GM04503 (cell line): ENCODE measurements around the gene THTPA.

ENCODE experiments used
- DNase-seq: peaks from one replicate; pipeline ENCODE4 v3.0.0-alpha.2; 2012; ENCODE audit warnings: low read depth

THTPA gene

GRCh38 chr14:23555882-23556699 lies at the start of gene THTPA:
Gene THTPA, plus strand, starts transcription at chr14:23556271. Its CDS starts 487 bp downstream, at chr14:23556758.
- peak; percentile 61 for DNase-seq

DNA sequence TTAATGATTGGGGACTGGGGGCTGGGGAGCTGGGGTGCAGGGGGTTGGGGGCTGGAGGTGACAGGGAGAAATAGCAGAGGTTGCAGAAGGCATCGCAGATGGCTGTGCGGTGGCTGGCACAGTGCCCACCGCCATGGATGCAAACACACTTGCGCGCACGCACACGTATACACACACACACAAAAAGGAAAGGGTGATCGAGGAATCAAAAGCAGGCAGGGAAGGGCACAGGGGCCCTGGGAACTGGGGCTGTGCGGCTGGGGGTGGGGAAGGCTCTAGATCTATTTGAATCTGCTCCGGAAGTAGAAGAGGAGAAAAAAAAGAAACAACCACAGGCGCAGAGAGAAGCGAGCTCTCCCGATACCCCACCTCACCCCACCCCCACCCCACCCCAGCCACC lies 43.9 kb upstream of the THTPA start:
- DNase-seq: no peak

GRCh38 chr14:23513005-23513817 lies 42.9 kb upstream of the THTPA start:
- no peak for DNase-seq

- DNase-seq: no peak
These were observed 42.0 kb upstream of the THTPA start for GRCh38 chr14:23513818-23514643.

GRCh38 chr14:23514644-23514957 lies 41.5 kb upstream of the THTPA start:
- no peak for DNase-seq

- no peak for DNase-seq
These were observed 38.3 kb upstream of the THTPA start for GRCh38 chr14:23517650-23518326.

GRCh38 chr14:23518709-23519108 lies 37.4 kb upstream of the THTPA start:
- DNase-seq: no peak

- no peak for DNase-seq
These were observed 35.1 kb upstream of the THTPA start for GRCh38 chr14:23520899-23521533.

DNA sequence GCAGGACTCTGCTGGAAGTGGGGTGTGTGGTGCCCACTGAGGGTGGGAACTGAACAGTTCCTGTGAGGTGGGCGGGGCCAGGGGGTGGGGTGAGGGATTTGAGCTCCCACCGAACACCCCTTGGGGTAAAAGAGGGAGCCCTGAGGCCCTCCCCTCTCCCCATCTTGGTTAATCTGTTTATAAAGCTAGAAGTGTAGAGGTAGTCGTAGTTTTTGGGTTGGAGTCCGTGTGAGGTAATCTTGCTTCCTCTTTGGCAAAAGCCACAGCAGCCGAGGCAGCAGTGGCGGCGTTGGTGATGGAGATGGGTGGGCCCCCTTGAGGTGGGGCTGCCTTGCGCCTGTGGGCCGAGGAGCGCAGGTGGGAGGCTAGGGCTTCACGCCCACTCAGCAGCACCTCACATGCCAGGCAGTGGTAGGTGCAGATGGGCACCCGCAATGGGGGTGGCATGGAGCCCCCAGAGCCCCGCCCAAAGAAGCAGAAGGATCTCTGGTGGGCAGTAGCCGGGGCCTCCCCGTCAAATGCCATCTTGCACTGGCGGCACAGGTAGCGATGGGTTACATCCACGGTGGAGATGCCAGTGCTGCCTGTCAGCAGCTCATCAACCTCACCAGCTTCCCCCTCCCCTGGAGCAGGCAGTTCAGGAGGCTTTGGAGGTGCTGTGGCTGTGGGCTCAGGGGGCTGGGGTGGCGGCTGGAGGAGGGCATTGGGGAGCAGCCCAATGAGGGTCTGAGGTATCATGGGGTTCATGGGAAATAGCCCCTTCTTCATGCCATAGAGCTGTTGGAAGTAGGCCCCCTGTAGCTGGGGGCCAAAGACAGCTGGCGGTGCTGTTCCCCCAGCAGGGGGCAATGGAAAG lies 34.1 kb upstream of the THTPA start:
- DNase-seq: no peak

GRCh38 chr14:23522643-23523198 lies 33.4 kb upstream of the THTPA start:
- no peak for DNase-seq

GRCh38 chr14:23523229-23524016 lies 32.6 kb upstream of the THTPA start:
- DNase-seq: no peak

GRCh38 chr14:23524954-23525353 lies 31.1 kb upstream of the THTPA start:
- DNase-seq: no peak

DNA sequence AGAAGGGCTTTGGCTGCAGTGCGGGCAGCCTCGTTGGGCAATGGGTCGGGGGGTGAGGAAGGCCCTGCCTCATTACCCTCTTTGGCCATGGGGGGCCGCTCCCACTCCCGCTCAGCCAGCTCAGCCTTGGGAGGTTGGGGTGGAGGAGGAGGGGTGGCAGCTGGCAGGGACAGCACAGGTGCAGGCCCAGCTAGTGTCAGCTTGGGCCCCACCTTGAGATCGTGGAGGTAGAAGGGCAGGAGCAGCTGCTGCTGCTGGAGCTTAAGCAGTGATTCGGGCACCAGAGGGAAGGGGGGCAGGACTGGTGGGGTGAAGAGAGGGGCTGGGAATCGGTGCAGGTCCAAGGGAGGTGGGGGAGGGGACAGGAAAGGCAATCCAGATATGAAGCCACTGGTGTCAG lies 30.5 kb upstream of the THTPA start:
- no peak for DNase-seq

DNA sequence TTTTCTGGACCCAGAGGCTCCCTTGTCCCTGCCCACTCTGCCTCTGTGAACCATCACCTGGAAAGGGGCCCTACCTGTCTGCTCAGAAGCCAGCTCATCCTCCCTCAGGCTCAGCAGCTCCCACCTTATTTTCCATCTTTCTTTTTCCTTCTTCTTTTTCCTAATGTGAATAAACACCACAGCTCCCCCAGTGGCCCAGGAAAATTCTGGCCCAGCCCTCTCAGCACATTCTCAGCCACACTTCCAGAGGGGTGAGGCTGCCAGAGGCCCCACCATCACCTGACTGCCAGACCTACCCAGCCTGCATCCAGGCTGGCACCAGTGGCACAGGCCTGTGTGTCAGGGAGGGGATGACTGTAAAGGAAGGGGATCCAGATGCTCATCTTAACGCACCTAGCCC lies 27.5 kb upstream of the THTPA start:
- no peak for DNase-seq

GRCh38 chr14:23529016-23529415 lies 27.1 kb upstream of the THTPA start:
- no peak for DNase-seq

DNA sequence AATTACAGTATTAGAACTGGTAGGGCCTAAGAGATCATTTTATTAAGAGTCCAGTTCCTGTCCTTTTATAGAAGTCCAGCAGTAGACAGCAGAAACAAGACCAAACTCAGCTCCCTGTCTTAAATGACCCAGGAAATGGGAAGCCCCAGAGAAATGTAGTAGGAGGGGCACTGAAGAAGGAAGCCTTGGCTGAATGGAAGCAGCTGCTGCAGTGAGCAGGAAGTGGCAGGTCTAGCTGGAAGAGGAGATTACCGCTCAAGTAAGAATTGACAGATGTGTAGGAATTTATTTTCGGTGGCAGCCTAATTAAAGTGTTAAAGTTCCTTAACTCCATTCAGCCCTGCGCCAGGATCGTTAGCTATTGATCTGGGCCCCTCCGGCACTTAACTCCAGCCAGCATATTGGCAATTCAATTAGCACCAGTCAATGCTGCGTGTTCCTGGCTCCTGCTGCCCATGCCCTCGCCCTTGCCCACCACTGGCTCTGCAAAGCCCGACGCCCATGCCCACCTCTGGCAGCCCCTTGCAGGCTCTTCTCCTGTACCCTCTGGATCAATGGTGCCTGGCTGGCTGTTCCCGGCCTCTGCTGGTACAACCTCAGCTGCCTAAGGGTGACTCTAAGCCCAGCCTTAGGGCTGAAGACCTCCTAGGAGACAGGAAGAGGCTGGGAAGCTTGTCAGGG lies 25.6 kb upstream of the THTPA start:
- DNase-seq: no peak

DNA sequence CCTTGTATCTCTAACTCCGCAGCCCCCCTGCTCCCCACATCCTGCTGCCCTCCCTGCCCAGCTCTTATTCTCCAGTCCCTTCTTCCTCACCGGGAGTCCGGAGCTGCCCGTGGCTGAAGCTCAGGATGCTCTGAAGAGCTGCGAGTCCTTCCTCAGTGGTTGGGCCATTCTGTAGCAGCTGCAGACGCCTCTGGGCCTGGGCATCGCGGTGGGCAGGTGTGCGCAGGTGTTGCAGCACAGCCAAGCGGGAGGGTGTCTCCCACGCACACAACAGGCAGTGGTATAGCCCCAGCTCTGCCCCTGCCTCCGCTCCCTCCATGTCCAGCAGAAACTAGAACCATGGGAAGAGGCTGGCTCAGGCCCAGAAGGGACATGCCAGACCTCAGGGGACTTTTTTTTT lies 24.7 kb upstream of the THTPA start:
- no peak for DNase-seq

DNA sequence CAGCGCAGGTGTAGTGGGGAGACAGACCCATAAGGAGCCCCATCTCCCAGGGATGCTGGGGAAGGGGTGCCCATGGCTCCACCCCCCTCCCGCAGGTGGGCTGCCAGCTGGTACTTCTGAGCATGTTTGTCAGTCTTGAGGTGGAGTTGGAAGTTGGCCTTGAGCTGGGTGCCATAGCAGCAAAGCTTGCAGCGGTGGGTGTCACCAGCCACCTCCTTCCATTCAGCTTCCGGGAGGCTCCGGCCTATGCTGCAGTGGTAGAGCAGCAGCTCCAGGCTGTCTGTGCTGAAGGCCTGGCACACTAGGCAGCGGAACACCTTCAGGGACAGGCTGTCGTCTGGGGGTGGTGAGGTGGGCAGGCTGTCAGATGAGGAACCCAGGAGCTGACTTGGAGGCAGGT lies 23.4 kb upstream of the THTPA start:
- no peak for DNase-seq
